T-helper 1 cell (primary cell): ENCODE measurements around the gene KCNMB2.

Experiments
- DNase-seq, 5 donors: peaks; one replicate each; pipeline ENCODE4 v3.0.0-alpha.2; 2012 to 2020

KCNMB2 gene

GRCh38 chr3:178583963-178584575 lies 47.8 kb downstream of the KCNMB2 start:
- DNase-seq: no peak

- DNase-seq: no peak
These were observed 48.6 kb downstream of the KCNMB2 start for GRCh38 chr3:178584722-178585380.

DNA sequence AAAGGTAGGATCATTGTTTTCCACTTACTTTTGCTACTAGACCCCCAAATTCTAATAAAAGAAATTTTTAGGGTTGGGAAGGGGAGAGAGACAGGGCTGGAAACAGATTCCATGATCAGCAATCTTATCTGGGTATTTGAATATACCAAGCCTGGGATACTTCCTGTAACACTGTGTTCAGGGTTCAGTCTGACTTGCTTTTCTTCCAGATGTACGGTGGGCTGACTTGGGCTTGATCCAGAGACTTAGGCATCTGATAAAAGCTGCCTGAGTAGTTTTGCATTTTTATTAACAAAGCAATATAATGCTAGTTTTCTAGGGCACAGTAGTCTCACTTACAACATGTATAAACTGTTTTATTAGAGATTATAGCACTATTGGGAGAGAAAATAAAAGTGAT lies 49.2 kb downstream of the KCNMB2 start:
- DNase-seq: no peak

DNA sequence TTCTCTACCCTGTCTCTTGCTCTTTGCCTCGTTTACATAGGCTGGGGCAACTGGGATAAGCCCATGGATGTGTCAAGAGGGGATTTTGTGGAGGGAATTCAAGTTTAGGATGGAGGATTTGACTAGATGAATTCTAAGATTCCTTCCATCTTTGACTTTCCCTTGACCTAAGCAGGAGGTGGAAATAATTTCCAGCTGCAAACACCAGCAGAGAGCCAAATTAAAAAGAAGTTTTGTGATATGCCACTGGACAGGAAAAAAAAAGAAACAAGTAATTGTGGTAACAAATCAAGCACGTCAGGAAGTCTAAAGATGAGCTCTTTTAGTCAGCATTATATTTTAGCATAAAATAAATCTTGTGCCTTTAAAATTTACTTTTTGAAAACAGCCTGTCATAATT lies 49.8 kb downstream of the KCNMB2 start:
- no peak for DNase-seq

GRCh38 chr3:178588628-178589027 lies 52.4 kb downstream of the KCNMB2 start:
- DNase-seq: no peak

GRCh38 chr3:178593786-178594185 lies 57.5 kb downstream of the KCNMB2 start:
- DNase-seq: no peak

DNA sequence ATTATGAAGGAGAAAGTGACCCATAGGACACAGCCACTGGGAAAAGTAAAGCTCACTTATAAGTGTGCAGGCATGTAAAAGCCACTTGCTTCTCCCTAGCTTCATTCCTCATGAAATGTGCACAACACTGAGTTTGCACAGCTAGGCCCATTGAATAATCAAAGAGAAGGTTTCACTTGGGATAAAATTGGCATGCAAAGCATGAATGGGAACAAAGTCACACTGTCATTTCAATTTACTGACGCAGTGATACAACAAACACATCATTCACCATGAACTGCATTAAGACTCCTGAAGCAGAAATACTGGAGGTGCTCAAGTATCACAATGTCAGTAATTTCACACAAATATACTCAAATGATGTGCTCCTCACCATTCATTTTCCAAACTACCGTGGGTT lies 61.1 kb downstream of the KCNMB2 start:
- DNase-seq: no peak

DNA sequence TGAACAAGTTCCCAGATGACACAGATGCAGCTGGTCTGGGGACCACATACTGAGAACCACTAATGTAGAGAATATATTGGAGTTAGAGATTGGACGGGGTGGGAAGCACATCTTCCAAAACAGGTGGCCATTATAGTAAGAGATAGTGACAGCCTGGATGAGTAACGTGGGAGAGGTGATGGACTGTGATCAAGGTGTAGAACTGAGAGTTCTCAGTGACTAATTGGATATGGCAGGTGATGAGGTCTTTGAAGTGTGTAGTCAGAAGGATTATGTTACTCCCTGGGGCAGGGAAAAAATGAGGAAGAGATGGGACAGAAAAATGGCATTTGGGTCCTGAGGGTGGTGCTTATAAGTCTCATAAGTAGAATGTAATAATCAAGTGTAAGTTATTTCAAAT lies 66.6 kb downstream of the KCNMB2 start:
- DNase-seq: no peak

- DNase-seq: no peak
These were observed 67.5 kb downstream of the KCNMB2 start for GRCh38 chr3:178603735-178604134.

DNA sequence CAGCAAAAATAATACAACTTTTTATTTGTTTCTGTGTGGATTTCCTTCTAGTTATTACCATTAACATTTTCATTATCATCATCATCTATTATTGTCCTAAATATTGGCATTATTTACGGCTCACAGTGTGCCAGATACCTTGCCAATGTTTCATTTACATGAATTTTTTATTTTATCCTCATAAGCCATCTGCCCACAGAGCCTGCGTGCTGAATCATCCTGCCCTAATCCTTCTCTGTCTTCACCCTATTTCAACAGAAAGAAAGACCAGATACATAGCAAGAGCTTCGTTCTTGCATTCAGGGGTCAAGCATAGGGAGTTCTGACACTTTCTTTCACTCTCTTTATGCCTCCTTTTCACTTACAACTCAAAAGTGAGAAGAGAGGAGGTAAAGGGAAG lies 82.0 kb downstream of the KCNMB2 start:
- no peak for DNase-seq

GRCh38 chr3:178618896-178619295 lies 82.7 kb downstream of the KCNMB2 start:
- DNase-seq: no peak

GRCh38 chr3:178623666-178624255 lies 87.5 kb downstream of the KCNMB2 start:
- no peak for DNase-seq

DNA sequence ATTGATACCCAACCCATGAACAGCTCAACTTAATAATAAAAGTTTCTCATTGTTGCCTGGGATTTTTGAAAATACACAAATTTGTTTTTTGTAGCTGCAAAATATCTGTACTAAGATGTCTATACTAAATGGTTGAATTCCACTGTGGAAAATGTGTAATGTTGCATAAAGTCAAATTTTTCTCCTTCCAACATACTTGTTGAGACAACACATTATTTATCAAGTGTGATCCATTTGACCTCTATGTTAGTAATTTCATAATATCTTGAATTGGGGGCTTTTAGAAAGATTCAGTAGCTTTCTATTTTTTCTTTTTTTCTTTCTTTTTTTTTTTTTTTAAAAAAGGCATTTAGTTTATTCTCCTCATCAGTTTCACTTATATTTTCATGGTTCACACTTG lies 88.0 kb downstream of the KCNMB2 start:
- DNase-seq: no peak

DNA sequence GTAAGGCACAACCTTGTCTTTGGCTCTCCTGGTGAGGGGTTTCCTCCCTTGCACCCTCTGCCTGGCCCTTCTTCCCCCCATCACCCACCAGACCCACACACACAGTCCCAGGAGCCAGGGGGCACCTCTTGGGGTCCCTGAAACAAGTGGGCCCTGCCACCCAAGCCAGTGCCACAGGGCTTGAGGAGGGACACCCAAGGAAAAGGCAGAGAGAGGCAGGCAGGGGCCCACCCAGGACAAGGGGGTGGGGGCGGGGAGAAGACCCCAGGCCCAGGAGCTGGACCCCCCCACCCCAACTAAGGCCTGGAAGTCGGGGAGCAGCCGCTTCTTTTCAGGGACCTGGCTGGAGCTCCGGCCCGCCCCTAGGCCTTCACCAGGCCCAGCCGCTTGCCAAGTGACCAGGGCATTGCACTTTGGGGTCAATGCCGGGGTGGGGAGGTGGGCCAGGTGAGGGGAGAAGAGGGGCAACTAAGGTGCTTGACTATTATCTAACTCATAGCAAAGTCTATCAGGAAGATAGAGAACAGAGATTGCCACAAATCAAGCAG lies 88.9 kb downstream of the KCNMB2 start:
- DNase-seq: no peak

DNA sequence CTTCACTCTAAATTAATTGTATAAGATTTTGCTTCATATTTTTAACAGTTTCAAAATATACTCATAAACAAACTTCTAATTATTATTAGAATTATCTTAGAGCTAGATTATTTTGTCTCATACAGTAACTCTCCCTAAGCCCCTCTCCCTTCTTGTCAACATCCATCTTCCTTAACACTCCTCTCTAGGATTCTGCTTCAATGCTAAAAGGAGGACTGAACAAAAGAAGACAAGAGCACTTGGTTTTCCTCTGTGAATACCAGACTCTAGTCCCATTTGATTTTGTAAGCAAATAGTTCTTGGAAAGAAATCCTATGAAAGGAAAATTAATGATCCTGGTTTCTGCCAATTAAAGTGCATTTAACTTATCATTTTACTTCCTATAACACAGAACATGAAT lies 91.8 kb downstream of the KCNMB2 start:
- DNase-seq: no peak

GRCh38 chr3:178629430-178630178 lies 93.4 kb downstream of the KCNMB2 start:
- no peak for DNase-seq

DNA sequence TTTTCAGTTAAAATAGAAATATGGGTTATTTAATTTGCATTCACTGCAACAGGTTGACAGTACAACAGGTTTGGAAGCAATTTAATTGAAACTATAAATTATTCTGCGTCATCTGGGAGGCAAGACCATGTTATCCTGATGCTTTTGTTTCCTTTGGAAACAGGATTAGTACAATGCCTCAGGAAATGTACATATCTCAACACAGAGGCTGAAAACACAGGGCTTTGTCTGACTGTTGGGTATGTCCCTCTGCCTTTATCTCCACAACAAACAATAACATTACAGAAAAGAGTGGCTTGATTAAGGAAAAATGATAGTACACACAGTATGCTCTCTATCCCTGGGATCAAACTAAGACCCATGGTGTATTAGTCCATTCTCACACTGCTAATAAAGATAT lies 95.7 kb downstream of the KCNMB2 start:
- DNase-seq: no peak

- DNase-seq: no peak
These were observed 98.7 kb downstream of the KCNMB2 start for GRCh38 chr3:178634975-178635374.

DNA sequence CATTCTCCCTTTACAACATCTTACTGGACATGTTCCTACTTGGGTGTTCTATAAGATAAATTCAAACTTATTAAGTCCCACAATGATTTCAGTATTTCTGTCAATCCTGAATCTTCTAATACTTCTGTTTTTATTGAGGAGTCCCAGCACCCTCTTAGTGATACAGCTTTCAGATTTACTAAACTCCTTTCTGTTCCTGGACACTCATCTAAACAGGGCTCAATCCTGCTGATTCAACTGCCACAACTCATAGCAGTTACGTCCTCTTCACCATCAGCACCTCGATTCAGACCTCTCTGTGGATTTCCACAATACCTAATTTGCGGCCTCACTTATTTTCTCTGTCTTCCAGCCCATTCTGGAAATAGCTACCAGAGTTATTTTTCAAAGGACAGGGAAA lies 101.6 kb downstream of the KCNMB2 start:
- DNase-seq: no peak

GRCh38 chr3:178645503-178645902 lies 109.3 kb downstream of the KCNMB2 start:
- no peak for DNase-seq

DNA sequence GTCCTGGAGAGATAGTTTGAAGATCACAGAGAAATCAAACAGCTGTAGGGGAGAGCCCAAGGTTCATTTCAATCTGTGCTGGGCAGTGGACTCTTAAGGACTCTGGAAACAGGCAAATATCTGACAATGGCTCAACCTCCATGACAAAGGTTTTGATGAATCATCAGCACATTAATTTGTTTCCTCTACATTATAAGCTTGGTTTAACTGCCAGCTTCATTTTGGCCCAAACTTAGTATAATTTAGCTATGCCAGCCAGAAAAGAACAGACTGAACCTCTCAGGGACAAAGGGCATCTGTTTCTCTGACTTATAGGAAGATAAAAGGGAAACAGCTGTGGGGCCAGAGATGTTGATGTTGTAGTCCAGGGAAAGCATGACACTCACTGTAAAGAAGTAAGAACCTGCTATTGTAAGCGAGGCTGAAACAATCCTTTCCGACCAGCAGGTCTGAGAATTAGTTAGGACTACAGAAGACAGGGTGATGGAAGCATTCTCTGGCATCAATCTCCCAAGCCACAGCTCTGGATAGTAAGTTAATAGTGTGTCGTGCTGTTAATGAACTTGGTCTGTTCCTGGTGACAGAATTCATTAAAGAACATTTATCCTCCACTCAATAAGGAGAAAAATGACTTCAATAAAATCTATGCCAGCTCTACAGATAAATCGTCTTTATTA lies 110.1 kb downstream of the KCNMB2 start:
- DNase-seq: no peak

DNA sequence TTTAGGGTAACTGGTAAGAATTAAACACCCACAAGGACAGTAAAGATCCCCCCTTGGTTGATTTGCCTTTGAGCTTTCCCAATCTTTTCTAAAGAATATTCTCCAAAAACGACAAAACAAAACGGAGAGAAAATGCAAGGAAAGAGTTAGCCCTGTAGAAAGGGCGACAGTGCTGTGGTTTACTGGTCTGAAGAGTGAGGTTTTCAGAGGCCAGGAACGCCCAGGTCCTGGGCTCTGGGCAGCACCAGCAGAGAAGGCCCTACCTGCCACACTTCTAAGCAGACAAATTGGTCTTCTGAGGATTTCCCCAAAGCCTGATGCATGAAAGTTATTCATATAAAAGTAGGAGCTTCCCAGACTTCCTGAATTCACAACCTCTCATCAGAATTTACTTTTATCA lies 119.3 kb downstream of the KCNMB2 start:
- DNase-seq: no peak
